GM12878 (cell line): ENCODE data around the gene DERL3. TPM values are rescaled to one million over a fixed set of nuclear protein-coding genes. Genes with fewer than 3 reads are reported as not detected.
A peak's percentile ranks its signal among the peaks of the same experiment; 100 is the strongest.

ENCODE experiments used
- ATAC-seq: fragments of 200-7000 bp; cut with Tn5 transposase; 3 replicates; pipeline ENCODE4 v1.9.1; 2020; ENCODE audit warnings: mild to moderate bottlenecking, moderate library complexity
- BruUV-seq: library from RNA; stranded (reverse); fragments of 400-500 nt; replicated peaks from 2 replicates; lab custom pipeline; 2021; lab: Mats Ljungman, UMichigan
- CTCF ChIA-PET: fragments of 300-600 bp; sonication (Branson Sonifier 250); formaldehyde crosslinking; extraction: SDS; loops from one replicate; lab custom pipeline; 2021; ENCODE audit warnings: inconsistent platforms; lab: Yijun Ruan, JAX
- POLR2A ChIA-PET: fragments of 350-600 bp; formaldehyde crosslinking; extraction: SDS; loops from one replicate; lab custom pipeline; 2021; ENCODE audit warnings: inconsistent platforms; lab: Charles Lee
- RAD21 ChIA-PET: fragments of 300-600 bp; sonication (Branson Sonifier 250); formaldehyde crosslinking; loops from one replicate; lab custom pipeline; 2023; ENCODE audit warnings: antibody characterized with exemption; ENCODE audit not compliant: unreplicated experiment; lab: Charles Lee
- SMC1A ChIA-PET: fragments of 300-600 bp; sonication (Branson Sonifier 250); formaldehyde crosslinking; loops from one replicate; lab custom pipeline; 2023; ENCODE audit not compliant: unreplicated experiment, uncharacterized antibody; lab: Charles Lee
- DNase-seq: peaks from one replicate; pipeline ENCODE4 v3.0.0-alpha.2; 2011; ENCODE audit warnings: low read depth, low spot score
- FAIRE-seq: peaks from 3 replicates; lab custom pipeline; 2011; peaks lifted over from hg19 to GRCh38; lab: Jason Lieb, UNC
- H2AFZ ChIP-seq: 2 replicates; pipeline ENCODE4 v1.6.0; 2011; ENCODE audit warnings: low read depth, low read length, control low read depth; ENCODE audit not compliant: control insufficient read depth
- H3K27ac ChIP-seq: 2 replicates; pipeline ENCODE4 v1.5.1; 2011; ENCODE audit warnings: control low read depth; ENCODE audit not compliant: control insufficient read depth, insufficient read depth
- H3K27me3 ChIP-seq, 2 experiments: replicated peaks in 1 of 2; 2 replicates each; pipeline versions ENCODE4 v1.6.0 to v1.6.1; 2011; ENCODE audit warnings: low read length in 1 of 2; ENCODE audit not compliant: control insufficient read depth in 2 of 2, insufficient read depth in 2 of 2
- H3K36me3 ChIP-seq, 2 experiments: 2 replicates each; pipeline ENCODE4 v1.5.1; 2011; ENCODE audit warnings: low read length in 1 of 2; ENCODE audit not compliant: control insufficient read depth in 2 of 2, insufficient read depth in 2 of 2
- H3K4me1 ChIP-seq: 2 replicates; pipeline ENCODE4 v1.6.1; 2011; ENCODE audit warnings: mild to moderate bottlenecking, low read length, moderate library complexity, mixed read lengths; ENCODE audit not compliant: control insufficient read depth, insufficient read depth
- H3K4me2 ChIP-seq: 2 replicates; pipeline ENCODE4 v1.6.0; 2011; ENCODE audit warnings: control low read depth; ENCODE audit not compliant: control insufficient read depth, insufficient read depth
- H3K4me3 ChIP-seq: fragments of 200-600 bp; sonication (generic); 2 replicates; pipeline ENCODE4 v1.5.1; 2016
- H3K79me2 ChIP-seq: 2 replicates; pipeline ENCODE4 v1.6.0; 2011; ENCODE audit warnings: low read length; ENCODE audit not compliant: control insufficient read depth, insufficient read depth
- H3K9ac ChIP-seq: 2 replicates; pipeline ENCODE4 v1.8.0; 2011; ENCODE audit warnings: low read length, control low read depth, mixed read lengths; ENCODE audit not compliant: control insufficient read depth, insufficient read depth
- H3K9me3 ChIP-seq: replicated peaks from 3 replicates; pipeline ENCODE4 v1.5.1; 2011; ENCODE audit warnings: mild to moderate bottlenecking, low read length; ENCODE audit not compliant: control insufficient read depth, insufficient read depth
- H4K20me1 ChIP-seq: 2 replicates; pipeline ENCODE4 v1.6.0; 2011; ENCODE audit not compliant: control insufficient read depth, insufficient read depth
- BHLHE40 ChIP-seq, 2 experiments: fragments of 450-650 bp in 1 of 2; IDR thresholded peaks; 2 replicates each; pipeline ENCODE4 v1.6.1; 2011 to 2017; ENCODE audit warnings: low read depth in 2 of 2, borderline replicate concordance in 1 of 2, improper control_type of control experiment in 1 of 2, low read length in 1 of 2, mild to moderate bottlenecking in 1 of 2
- CREB1 ChIP-seq: IDR thresholded peaks from 2 replicates; pipeline ENCODE4 v1.6.1; 2012; ENCODE audit warnings: low read depth, mild to moderate bottlenecking, inconsistent platforms
- EZH2 ChIP-seq: IDR thresholded peaks from 2 replicates; pipeline ENCODE4 v1.6.1; 2012; ENCODE audit warnings: low read depth, mild to moderate bottlenecking, control low read depth, inconsistent platforms, low read length, borderline replicate concordance; ENCODE audit not compliant: control insufficient read depth
- HDAC6 ChIP-seq: fragments of 200-600 bp; sonication (generic); IDR thresholded peaks from one replicate; pipeline ENCODE4 v1.8.0; 2017; ENCODE audit warnings: antibody characterized with exemption; ENCODE audit not compliant: unreplicated experiment
- JUNB ChIP-seq: IDR thresholded peaks from 2 replicates; pipeline ENCODE4 v1.6.1; 2016; ENCODE audit warnings: antibody characterized with exemption, mild to moderate bottlenecking
- NFYA ChIP-seq: IDR thresholded peaks from 2 replicates; pipeline ENCODE4 v1.6.1; 2011; ENCODE audit warnings: low read depth, mild to moderate bottlenecking, low read length, improper control_type of control experiment, borderline replicate concordance
- POLR2A ChIP-seq: IDR thresholded peaks from 2 replicates; pipeline ENCODE4 v1.6.1; 2011; ENCODE audit warnings: low read depth, mild to moderate bottlenecking, low read length
- SUPT20H ChIP-seq: IDR thresholded peaks from 2 replicates; pipeline ENCODE4 v1.6.1; 2011; ENCODE audit warnings: low read depth, mild to moderate bottlenecking, low read length, moderate library complexity, borderline replicate concordance; ENCODE audit not compliant: control insufficient read depth
- TCF3 ChIP-seq: IDR thresholded peaks from 2 replicates; pipeline ENCODE4 v1.6.1; 2012; ENCODE audit warnings: low read depth, mild to moderate bottlenecking, low read length, borderline replicate concordance; ENCODE audit not compliant: insufficient read depth
- WGBS: methylation state at CpG from one replicate; pipeline ENCODE4 v1.1.6; 2016; ENCODE audit warnings: low lambda C conversion rate; ENCODE audit not compliant: insufficient replicate concordance, insufficient coverage; ENCODE audit errors: missing lambda C conversion rate; 5-methylcytosine and 5-hydroxymethylcytosine counted together
- in situ Hi-C: fragments of 300-500 bp; cut with MboI; formaldehyde crosslinking; loops from 9 replicates; pipeline ENCODE4 v1.14.3; 2018; ENCODE audit warnings: mixed read lengths
- intact Hi-C: fragments of 100-400 bp; cut with micrococcal nuclease; formaldehyde crosslinking; loops from one replicate; pipeline ENCODE4 v1.14.2; 2022; ENCODE audit not compliant: unreplicated experiment
- polyA plus RNA-seq, 11 experiments: library from polyadenylated mRNA; depleted of rRNA in 4 of 11; unstranded in 6 of 11; stranded (reverse) in 5 of 11; fragments of >200 nt; fragmentation: Nextera tagmentation in 4 of 11; fragmentation: Illumina TruSeq in 1 of 11; extraction: Ambion mirVana in 4 of 11; extraction: Trizol in 1 of 11; gene quantifications; 1 replicate in 1 of 11; 2 replicates in 10 of 11; pipeline versions ENCODE4 v1.2.1 to v1.2.3, GENCODE V29; 2011 to 2016; ENCODE audit warnings: inconsistent platforms in 2 of 11, missing spikeins in 2 of 11, low read depth in 1 of 11
- total RNA-seq, 4 experiments: library from RNA; depleted of rRNA in 3 of 4; stranded (reverse); fragments of >200 nt in 3 of 4; fragmentation: Illumina TruSeq in 1 of 4; extraction: Trizol in 1 of 4; gene quantifications; 2 replicates each; pipeline versions ENCODE4 v1.2.1 to v1.2.3, GENCODE V29; 2013 to 2021
- TF ChIP-seq, protein P1 (sequence below), 3 experiments: IDR thresholded peaks in 2 of 3; conservative IDR thresholded peaks in 1 of 3; 2 replicates each; pipeline ENCODE4 v1.5.1; 2011; ENCODE audit warnings: low read depth in 3 of 3, low read length in 3 of 3, mild to moderate bottlenecking in 3 of 3, control low read depth in 2 of 3, moderate library complexity in 2 of 3, inconsistent platforms in 1 of 3, mixed read lengths in 1 of 3; ENCODE audit not compliant: control insufficient read depth in 2 of 3, insufficient read depth in 1 of 3; ENCODE audit errors: extremely low read depth in 1 of 3
- TF ChIP-seq, protein P2 (sequence below): fragments of 450-650 bp; IDR thresholded peaks from 2 replicates; pipeline ENCODE4 v1.6.1; 2017; ENCODE audit warnings: antibody characterized with exemption, mild to moderate bottlenecking, moderate library complexity
- TF ChIP-seq, protein P3 (sequence below): fragments of 450-650 bp; IDR thresholded peaks from 2 replicates; pipeline ENCODE4 v1.6.1; 2016; ENCODE audit warnings: mild to moderate bottlenecking

The DERL3 gene
- total and polyA plus RNA-seq, 10 of the 15 experiments (the other 5 are each of a cell fraction or from before 2014, with no cell fraction given): 4.1 to 52.4 (median 14.1) TPM

DNA sequence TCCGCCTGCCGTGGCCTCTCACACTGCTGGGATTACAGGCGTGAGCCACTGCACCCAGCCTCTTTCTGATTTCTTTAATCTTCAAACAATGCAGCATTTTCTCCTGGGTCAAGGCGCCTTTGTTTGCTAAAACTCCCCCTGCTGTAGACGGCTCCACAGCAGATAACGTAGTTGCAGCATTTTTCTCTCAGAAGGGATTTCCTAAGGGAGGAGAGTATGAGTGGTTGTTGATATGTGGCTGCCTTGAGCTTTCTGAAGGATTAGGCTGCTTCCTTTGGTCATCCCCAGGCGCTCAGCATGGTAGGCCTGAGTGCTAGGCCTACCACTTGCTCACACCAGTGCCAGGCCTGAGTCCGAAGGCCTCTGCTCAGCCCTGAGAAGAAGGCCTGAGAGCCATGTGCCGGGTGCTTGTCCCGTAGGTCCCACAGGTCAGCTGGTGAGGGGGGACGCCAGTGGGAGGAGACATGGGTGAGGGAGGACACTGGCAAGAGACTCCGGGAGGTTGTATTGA lies 34.0 kb downstream of the DERL3 start:
- H4K20me1 ChIP-seq: no peaks in the 10 kb centered on the region
- in situ Hi-C loops (no loop called here), intact Hi-C loops (loop anchor here (2.0 kb wide), 1 partner anchor 18 kb away; the partner anchor contains the start of gene SMARCB1)
- RAD21 ChIA-PET: interaction anchor here (0.6 to 2.0 kb wide), 3 partner anchors 32 to 41 kb away, joined by 3 to 11 read pairs (median 3); partner anchors contain the start of gene MMP11
- POLR2A ChIA-PET: interaction anchor here (1.4 to 2.4 kb wide), 2 partner anchors 16 to 353 kb away, joined by 3 to 14 read pairs; no protein-coding TSS in a partner anchor
- no peaks in the 10 kb centered on the region for H3K27me3 ChIP-seq
- SMC1A ChIA-PET: interaction anchor here (0.9 to 2.1 kb wide), 3 partner anchors 16 to 41 kb away, joined by 3 to 13 read pairs (median 10); no protein-coding TSS in a partner anchor
- no TSS peak for BruUV-seq
- peaks cover 16 to 24% of the 10 kb centered on the region in 2 experiments for H3K36me3 ChIP-seq
- peak overlapping the region; percentile 97 for H3K27ac ChIP-seq
- FAIRE-seq (no peak), ATAC-seq (peak; percentile 6), DNase-seq (no peak)
- peak overlapping the region; percentile 80 for H3K9ac ChIP-seq
- WGBS: 52% methylated on average over 12 of the region's 12 CpGs
- H2AFZ ChIP-seq: no peak overlapping the region; the same call in 1 of the 2 replicates
- CTCF ChIA-PET: interaction anchor here (1.0 to 2.4 kb wide), 7 partner anchors 15 to 53 kb away, joined by 4 to 8 read pairs (median 5); partner anchors contain the start of genes CHCHD10, MMP11 and SLC2A11
- no peaks in the 10 kb centered on the region for H3K9me3 ChIP-seq
- peak overlapping the region; percentile 54; the same call in 1 of the 2 replicates for H3K4me3 ChIP-seq
- peaks cover 37% of the 10 kb centered on the region for H3K79me2 ChIP-seq
- peak overlapping the region; percentile 100 for H3K4me2 ChIP-seq
- peaks cover 72% of the 10 kb centered on the region for H3K4me1 ChIP-seq
- TF ChIP-seq EZH2 (no peak), TCF3 (no peak), NFYA (no peak), CREB1 (no peak), HDAC6 (no peak), JUNB (no peak), SUPT20H (no peak), BHLHE40 (IDR thresholded peaks at IDR 0.05; ENCODE audit: borderline replicate concordance in 1 of 2, low read depth in 2 of 2, low read length in 1 of 2) (0 out of 4 replicates have a peak, but pooled peaks of 1 of the 2 experiments have one; percentile 8), POLR2A (peak; percentile 43; the same call in 1 of the 2 replicates)
- TF ChIP-seq, protein P1, sequence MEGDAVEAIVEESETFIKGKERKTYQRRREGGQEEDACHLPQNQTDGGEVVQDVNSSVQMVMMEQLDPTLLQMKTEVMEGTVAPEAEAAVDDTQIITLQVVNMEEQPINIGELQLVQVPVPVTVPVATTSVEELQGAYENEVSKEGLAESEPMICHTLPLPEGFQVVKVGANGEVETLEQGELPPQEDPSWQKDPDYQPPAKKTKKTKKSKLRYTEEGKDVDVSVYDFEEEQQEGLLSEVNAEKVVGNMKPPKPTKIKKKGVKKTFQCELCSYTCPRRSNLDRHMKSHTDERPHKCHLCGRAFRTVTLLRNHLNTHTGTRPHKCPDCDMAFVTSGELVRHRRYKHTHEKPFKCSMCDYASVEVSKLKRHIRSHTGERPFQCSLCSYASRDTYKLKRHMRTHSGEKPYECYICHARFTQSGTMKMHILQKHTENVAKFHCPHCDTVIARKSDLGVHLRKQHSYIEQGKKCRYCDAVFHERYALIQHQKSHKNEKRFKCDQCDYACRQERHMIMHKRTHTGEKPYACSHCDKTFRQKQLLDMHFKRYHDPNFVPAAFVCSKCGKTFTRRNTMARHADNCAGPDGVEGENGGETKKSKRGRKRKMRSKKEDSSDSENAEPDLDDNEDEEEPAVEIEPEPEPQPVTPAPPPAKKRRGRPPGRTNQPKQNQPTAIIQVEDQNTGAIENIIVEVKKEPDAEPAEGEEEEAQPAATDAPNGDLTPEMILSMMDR (IDR thresholded peaks at IDR 0.05 in 2 of 3, conservative IDR thresholded peaks at IDR 0.05 in 1 of 3; ENCODE audit: control insufficient read depth in 2 of 3, extremely low read depth in 1 of 3, insufficient read depth in 1 of 3, low read depth in 3 of 3, low read length in 3 of 3): peak in 1 of 3 experiments; percentile 6; a peak in 1 of 6 replicates
- TF ChIP-seq, protein P2, sequence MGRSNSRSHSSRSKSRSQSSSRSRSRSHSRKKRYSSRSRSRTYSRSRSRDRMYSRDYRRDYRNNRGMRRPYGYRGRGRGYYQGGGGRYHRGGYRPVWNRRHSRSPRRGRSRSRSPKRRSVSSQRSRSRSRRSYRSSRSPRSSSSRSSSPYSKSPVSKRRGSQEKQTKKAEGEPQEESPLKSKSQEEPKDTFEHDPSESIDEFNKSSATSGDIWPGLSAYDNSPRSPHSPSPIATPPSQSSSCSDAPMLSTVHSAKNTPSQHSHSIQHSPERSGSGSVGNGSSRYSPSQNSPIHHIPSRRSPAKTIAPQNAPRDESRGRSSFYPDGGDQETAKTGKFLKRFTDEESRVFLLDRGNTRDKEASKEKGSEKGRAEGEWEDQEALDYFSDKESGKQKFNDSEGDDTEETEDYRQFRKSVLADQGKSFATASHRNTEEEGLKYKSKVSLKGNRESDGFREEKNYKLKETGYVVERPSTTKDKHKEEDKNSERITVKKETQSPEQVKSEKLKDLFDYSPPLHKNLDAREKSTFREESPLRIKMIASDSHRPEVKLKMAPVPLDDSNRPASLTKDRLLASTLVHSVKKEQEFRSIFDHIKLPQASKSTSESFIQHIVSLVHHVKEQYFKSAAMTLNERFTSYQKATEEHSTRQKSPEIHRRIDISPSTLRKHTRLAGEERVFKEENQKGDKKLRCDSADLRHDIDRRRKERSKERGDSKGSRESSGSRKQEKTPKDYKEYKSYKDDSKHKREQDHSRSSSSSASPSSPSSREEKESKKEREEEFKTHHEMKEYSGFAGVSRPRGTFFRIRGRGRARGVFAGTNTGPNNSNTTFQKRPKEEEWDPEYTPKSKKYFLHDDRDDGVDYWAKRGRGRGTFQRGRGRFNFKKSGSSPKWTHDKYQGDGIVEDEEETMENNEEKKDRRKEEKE: no peak
- TF ChIP-seq, protein P3, sequence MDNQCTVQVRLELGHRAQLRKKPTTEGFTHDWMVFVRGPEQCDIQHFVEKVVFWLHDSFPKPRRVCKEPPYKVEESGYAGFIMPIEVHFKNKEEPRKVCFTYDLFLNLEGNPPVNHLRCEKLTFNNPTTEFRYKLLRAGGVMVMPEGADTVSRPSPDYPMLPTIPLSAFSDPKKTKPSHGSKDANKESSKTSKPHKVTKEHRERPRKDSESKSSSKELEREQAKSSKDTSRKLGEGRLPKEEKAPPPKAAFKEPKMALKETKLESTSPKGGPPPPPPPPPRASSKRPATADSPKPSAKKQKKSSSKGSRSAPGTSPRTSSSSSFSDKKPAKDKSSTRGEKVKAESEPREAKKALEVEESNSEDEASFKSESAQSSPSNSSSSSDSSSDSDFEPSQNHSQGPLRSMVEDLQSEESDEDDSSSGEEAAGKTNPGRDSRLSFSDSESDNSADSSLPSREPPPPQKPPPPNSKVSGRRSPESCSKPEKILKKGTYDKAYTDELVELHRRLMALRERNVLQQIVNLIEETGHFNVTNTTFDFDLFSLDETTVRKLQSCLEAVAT: no peak; the same call in 1 of the 2 replicates
